IPS-18c (cell line): ENCODE data around the gene AKAP17A.

Experiments
- H3K4me3 ChIP-seq: 2 replicates; pipeline ENCODE4 v1.7.0; 2013; ENCODE audit warnings: low read depth, mild to moderate bottlenecking, low read length, moderate library complexity; ENCODE audit not compliant: insufficient read depth
- H3K9me3 ChIP-seq: one replicate; pipeline ENCODE4 v1.6.1; 2013; ENCODE audit warnings: mild to moderate bottlenecking, low read length, moderate library complexity; ENCODE audit not compliant: control insufficient read depth, insufficient read depth

The AKAP17A gene

DNA sequence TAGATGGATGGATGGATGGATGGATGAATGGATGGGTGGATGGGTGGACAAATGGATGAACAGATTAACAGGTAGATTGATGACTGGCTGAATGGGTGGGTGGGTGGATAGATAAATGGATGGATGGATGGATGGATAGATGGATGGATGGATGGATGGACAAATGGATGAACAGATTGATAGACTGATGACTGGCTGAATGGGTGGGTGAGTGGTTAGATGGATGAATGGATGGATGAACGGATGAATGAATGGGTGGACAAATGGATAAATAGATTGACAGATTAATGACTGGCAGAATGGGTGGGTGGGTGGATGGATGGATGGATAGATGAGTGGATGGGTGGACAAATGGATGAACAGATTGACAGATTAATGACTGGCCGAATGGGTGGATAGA lies 13.6 kb upstream of the AKAP17A start:
- H3K9me3 ChIP-seq, result peaks cover 6% of the 10 kb centered on the region
- H3K4me3 ChIP-seq, result no peak overlapping the region

DNA sequence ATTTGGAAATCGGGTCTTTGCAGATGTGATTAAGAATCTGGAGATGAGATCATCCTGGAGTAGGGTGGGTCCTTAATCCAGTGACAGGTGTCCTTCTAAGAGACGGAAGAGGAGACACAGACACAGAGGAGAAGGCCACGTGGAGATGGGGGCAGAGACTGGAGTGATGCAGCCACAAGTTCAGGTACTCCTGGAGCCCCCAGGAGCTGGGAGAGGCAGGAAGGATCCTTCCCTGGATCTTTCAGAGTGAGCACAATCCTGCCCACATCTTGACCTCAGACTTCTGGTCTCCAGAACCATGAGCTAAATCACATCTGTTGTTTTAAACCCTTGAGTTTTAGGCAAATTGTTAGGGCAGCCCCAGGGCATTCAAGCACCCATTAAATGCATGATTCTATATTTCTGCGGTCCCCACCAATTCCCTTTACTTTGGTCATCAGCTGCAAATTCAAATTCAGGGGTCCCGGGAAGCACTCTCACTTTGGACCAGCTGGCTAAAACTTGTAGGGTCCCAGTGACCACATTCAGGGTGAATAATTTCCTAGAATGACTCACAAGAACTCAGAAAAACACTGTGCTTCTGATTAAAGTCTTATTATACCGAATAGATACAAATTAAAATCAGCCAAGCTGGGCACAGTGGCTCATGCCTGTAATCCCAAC lies 12.8 kb upstream of the AKAP17A start:
- H3K4me3 ChIP-seq, result no peak overlapping the region
- peaks cover 6% of the 10 kb centered on the region for H3K9me3 ChIP-seq

DNA sequence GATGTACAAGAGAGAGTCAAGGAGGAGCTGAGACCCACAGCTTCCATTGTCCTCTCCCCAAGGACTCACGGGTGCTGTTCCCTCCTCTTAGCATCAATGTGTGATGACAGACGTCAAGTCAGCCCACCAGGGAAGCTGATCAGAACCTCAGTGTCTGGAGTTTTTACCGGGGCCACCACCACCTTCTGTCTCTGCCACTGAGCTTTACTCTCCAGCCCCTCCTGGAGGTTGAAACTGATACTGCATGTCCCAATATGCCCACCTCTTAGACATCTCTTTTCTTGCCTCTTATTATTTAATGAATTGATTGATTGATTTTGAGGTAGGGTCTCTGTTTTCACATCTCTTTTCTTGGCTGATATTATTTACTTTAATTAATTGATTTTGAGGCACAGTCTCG lies 10.3 kb upstream of the AKAP17A start:
- peaks cover 4% of the 10 kb centered on the region for H3K9me3 ChIP-seq
- H3K4me3 ChIP-seq, result no peak overlapping the region

DNA sequence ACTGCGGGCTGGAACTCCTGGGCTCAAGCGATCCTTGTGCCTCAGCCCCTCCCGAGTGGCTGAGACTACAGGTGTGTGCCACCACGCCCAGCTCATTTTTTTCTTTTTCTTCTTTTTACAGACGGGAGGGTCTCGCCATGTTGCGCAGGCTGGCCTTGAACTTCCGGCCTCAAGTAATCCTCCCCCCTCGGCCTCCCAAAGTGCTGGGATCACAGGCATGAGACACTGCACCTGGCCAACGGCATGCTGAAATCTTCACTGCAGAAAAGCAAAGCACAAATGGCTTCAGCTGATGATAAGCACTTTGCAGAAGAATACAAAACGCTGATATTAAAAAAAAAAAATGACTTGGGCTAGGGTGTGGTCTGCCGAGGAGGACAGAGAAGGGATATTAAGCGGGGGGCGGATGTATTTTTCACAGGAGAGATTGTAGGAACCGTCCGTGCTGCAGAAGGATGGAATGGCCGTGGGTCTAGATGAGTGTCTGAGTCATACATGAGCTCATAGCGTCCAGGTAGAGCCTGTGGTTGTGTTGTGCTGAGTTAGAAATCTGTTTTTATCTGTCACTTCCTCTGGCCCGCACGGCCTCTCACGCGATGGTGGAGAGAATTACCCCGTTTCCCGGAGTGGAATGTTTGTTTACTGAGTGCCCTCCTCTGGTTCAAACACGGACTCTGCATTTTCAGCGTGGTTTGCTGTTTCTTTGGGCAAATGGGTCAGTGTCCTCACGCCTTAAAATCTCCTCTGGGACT lies 8.5 kb upstream of the AKAP17A start:
- Histone ChIP-seq H3K4me3 (no peak overlapping the region), H3K9me3 (peaks cover 4% of the 10 kb centered on the region)

DNA sequence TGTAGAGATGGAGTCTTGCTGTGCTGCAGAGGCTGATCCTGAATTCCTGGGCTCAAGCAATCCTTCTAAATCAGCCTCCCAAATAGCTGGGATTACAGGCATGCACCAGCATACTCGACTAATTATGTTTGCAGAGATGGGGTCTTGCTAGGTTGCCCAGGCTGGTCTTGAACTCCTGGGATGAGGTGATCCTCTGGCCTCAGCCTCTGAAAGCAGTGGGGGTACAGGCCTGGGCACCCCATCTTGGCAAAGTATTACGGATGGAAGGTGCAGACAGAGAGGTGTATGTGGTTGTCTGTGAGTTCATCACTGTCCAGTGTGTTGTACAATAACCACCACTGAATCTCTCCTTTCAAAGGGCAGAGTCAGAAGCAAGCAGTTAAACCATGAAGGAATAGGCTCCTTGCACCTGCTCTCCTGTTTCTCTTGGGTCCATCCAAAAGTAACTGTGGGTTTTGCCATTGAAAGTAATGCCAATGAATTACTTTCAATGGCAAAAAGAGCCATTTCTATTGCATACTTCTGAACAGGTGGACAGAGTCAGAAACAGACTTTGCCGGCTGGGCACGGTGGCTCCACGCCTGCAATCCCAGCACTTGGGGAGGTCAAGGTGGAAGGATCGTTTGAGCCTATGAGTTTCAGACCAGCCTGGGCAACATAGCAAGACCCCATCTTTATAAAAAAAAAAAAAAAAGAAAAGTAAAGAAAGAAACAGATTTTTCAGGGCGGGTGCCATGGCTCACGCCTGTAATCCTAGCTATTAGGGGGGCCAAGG lies 7.0 kb upstream of the AKAP17A start:
- no peak overlapping the region for H3K4me3 ChIP-seq
- peaks cover 2% of the 10 kb centered on the region for H3K9me3 ChIP-seq

DNA sequence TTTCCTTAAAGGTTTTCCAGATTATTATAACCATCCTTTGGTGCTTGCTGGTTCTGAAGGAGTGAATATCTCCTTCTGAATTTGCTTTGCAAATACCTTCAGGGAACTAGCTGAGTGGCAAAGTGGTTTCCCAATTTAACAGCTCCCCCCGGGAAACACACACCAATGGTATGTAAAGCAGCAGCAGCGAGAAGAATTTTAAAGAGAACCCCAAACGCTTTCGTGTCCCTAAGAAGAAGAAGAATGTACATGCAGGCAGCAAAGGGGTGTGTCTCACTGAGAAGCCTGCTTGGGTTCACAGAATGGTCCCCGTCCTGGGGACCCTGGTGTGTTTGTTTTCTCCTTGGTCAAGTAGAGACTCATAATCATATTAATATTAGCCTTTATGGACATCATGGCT lies 4.2 kb upstream of the AKAP17A start:
- Histone ChIP-seq H3K4me3 (no peak overlapping the region), H3K9me3 (peaks cover 2% of the 10 kb centered on the region)

DNA sequence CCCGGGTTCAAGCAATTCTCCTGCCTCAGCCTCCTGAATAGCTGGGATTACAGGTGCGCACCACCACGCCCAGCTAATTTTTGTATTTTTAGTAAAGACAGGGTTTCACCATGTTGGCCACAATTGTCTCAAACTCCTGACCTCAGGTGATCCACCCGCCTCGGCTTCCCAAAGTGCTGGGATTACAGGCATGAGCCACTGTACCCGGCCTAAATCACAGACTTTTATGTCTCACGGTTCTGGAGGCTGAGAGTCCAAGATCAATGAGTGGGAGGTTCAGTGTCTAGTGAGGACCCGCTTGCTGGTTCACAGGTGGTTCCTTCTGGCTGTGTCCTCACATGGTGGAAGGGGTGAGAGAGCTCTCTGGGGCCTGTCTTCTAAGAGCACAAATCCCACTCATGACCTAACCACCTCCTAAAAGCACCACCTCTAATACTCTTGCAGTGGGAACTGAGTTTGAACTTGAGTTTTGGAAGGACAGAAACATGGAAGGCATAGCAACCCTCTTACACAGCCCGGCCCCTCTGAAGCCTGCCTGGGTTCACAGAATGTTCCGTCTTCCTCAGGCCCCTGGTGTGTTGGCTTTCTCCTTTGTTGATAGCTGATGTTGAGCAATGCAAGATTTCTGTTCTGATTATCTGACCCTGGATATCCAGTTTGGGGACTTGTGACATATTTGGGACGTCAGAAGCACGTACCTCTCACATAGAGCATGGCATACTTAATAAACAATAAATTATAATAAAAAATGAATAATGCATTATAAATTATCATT lies 1.9 kb upstream of the AKAP17A start:
- H3K4me3 ChIP-seq, result no peak overlapping the region
- H3K9me3 ChIP-seq, result peaks cover 2% of the 10 kb centered on the region

DNA sequence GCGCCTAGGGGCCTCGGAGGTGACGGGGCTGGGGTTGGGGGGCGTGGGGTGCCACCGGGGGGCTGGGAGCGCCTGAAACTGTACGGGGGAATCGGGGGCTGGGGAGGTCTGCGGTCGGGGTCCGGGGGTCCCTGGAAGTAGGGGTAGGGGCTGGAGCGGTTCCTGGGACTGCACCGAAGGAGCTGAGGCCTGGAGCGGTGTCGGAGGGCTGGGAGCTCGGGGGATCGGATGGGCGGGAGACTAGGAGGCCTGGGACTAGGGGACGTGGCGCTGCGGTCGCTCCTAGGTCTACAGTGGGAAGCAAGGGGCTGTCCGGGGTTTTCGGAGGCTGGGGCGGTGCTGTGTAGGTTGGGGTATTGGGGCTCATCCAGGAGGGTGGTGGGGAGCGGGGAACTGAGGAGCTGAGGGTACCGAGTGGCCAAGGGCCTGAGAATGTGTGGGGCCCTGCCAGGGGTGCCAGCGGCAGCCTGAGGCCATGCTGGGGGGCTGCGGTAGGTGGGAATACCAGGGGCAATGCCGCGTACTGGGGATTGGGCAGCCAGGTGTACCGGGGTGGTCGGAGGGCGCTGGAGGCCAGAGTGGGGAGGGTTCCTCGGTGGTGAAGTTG lies 562 bp downstream of the AKAP17A start:
- peak overlapping the region; percentile 83 for H3K4me3 ChIP-seq

DNA sequence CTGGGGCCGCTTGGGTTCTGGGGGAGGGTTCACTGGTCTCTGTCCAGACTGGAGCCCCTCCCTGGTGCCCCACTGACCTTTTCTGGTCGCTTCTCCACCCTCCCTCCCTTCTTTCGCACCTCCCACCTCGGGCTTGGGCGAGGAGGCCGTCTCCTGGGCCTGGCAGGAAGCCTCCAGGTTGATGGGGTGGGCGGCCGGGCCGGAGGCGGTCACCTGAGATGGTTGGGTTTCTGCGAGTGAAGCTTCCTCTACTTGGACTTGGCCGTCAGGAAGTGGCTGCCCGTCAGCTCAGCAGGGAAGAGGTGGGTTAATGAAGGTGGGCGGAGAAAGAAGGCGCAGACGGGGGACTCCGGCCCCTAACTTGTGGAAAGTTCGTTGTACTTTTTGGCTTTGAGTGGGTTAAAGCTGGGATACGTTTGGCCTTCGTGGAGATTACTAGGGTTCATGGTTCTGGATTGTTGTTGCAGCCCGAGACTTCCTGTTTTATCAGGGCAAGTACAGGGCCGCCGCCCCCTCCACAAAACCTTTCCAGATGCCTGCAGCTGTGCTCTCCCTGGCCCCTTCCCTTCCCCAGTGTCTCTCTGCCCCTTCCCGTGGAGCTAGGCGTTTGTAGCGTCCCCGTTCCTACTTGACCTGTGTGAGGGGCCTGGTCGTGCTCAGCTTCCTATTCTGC lies 1.2 kb downstream of the AKAP17A start:
- peak overlapping the region; percentile 83 for H3K4me3 ChIP-seq
- no peaks in the 10 kb centered on the region for H3K9me3 ChIP-seq

More for the DNA sequence above, 562 bp downstream of the AKAP17A start:
- H3K9me3 ChIP-seq, result no peaks in the 10 kb centered on the region

DNA sequence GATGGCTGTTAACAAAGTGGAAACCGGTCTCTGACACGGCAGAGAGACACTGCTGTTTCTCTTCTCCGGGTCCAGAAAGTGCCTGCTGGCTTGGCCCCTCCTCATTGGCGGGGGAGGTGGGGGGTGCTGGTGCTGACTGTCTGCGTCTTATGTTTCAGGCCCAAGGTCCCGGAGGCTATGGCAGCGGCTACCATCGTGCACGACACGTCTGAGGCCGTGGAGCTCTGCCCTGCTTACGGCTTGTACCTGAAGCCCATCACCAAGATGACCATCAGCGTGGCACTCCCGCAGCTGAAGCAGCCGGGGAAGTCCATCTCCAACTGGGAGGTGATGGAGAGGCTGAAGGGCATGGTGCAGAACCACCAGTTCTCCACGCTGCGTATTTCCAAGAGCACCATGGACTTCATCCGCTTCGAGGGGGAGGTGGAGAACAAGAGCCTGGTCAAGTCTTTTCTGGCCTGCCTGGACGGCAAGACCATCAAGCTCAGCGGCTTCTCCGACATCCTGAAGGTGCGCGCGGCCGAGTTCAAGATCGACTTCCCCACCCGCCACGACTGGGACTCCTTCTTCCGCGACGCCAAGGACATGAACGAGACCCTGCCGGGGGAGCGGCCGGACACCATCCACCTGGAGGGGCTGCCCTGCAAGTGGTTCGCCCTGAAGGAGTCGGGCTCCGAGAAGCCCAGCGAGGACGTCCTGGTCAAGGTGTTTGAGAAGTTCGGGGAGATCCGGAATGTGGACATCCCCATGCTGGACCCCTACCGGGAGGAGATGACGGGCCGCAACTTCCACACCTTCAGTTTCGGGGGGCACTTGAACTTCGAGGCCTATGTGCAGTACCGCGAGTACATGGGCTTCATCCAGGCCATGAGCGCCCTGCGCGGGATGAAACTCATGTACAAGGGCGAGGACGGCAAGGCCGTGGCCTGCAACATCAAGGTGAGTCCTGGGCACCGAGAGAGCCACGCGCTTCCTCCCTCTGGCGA lies 2.2 kb downstream of the AKAP17A start:
- Histone ChIP-seq H3K4me3 (peak overlapping the region; percentile 83; the same call in 1 of the 2 replicates), H3K9me3 (no peaks in the 10 kb centered on the region)

DNA sequence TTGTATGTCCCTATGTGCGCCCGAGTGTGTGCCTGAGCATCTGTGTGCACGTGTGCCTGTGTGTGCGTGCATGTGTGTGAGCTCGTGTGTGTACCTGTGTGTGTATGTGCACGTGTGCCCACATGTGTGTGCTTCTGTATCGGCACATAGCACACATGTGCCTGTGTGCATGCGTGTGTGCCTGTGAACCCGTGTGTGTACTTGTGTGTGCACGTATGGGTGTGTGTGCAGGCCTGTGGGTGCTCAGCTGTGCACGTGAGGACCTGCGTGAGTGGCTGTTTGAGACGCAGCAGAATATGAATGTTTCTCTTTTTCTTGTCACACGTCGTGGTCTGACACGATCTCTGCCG lies 4.3 kb downstream of the AKAP17A start:
- Histone ChIP-seq H3K9me3 (no peaks in the 10 kb centered on the region), H3K4me3 (no peak overlapping the region)

DNA sequence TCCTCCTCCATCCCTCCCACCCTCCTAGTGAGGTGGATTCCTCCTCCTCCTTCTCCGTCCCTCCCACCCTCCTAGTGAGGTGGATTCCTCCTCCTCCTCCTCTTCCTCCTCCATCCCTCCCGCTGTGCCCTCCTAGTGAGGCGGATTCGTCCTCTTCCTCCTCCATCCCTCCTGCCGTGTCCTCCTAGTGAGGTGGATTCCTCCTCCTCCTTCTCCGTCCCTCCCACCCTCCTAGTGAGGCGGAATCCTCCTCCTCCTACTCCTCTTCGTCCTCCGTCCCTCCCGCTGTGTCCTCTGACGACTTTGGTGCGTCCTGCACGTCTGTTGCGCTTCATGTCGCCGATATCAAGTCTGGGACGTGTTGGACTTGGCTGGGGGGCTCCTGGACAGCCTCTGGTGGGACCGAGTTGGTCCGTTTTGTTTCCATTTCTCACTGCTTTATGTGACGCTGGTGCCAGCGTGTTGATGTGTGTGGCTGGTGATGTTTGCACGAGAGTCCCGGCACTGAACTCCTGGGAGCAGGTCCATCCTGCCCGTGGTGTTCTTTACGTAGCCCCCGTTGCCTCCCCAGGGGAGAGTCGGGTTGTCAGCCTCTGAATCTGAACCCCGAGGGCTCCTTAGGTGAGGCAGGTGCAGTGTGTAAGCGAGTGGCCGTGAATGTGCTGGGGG lies 5.4 kb downstream of the AKAP17A start:
- Histone ChIP-seq H3K9me3 (no peaks in the 10 kb centered on the region), H3K4me3 (no peak overlapping the region)

DNA sequence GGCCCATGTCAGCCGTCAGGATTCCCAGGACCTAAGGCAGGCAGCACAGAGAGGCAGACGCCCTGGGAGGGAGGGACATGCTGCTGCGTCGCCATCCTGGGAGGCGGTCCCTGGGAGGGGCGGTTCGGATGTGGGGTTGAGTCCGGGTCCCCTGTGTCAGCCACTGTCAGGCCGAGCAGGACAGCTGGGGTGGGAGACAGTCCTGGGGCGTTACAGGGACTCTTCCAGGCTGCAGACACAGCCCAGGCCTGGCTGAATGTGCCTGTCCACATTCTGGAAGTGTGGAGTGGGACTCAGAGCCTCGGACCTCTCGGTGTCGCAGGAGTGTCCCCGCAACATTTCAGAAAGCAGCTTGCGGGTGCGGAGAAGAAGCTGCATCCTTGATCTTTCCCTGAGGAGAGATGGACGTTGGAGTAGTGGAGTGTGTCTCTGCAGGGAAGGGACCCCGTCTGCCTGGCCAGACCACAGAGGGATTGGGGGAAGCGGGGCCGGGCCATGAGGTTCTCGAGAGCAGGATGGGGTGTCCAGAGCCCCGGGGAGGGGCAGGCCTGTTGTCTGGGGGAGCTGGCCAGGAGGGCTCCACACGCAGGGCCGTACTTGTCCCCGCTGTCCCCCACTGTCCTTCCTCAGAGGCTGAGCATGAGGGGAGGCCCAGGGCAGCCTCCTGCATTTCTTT lies 6.1 kb downstream of the AKAP17A start:
- Histone ChIP-seq H3K4me3 (no peak overlapping the region), H3K9me3 (no peaks in the 10 kb centered on the region)

DNA sequence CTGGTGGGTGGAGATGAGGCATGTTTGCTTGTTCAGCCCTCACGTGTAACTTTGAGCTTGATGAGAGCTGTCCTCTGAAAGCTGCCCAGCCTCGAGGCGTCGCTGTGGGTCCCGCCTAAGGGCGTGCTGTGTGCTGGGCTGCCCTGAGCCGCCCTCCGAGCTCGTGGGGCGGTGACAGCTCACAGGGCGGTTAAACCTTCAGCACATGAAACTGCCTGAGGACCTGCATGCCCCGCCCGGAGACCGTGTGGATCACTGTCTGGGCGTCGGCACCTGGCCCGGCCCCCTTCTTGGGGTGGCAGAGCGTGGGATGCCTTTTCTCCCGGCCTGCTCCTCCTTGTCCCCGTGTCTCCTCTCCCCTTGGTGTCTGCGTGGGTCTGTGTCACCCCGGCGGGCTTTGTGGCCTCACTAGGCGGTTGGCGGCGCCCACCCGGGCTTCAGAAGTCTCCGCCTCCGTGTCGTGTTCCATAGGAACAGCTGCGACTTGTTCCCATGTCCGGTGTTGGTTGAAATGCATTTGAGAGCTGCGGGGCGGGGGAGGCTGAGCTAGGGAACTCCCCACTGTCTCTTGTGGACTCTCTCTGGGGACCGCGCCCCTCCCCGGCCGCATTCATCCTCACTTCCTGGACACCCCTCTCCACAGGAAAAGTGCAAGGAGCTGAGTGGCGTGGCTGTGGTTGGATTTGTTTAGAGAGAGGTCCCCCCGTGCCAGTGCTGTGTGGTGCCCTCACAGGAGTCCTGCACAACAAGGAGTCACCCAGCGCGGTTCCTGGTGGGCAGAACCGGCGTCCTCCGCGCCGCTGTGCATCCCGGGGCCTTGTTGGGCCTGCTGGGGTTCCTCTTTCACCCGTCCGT lies 6.8 kb downstream of the AKAP17A start:
- H3K4me3 ChIP-seq, result no peak overlapping the region
- no peaks in the 10 kb centered on the region for H3K9me3 ChIP-seq
